ENCODE results near the gene THAP6.

GRCh38 chr4:75477201-75477600 is 37.1 kb upstream of the THAP6 start:
- TF ChIP-seq CTCF (IDR thresholded peaks at IDR 0.05) (no peak), EZH2 (IDR thresholded peaks at IDR 0.05; ENCODE audit: borderline replicate concordance, insufficient read depth, low read depth, low read length, poor library complexity, severe bottlenecking) (no peak)
